ENCODE measurements around the gene RNASET2. TPM values are rescaled to one million over a fixed set of nuclear protein-coding genes. Genes with fewer than 3 reads are reported as not detected.

RNASET2 gene
- total and polyA plus RNA-seq, 2 donors from 2014 or later: 50.7 to 69.0 TPM

DNA sequence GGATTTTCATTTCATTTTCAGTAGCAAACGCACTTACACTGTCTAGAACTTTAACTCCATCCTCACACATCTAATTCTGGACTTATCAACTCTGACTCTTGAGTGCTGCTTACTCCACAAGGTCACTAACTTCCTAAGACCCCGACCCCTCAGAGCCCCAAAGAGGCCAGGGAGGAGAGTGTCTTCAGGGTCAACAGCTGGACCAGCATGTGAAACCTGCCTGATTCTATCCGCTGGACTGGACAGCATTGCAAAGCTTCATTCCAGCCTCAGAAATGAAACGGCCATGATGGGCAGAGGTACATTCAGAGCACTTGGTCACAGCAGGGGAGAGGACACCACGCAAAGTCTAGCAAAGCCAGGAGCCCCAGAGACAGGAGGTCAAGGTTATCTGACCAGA lies 9.1 kb downstream of the RNASET2 start:
- no peak overlapping the region for H3K4me3 ChIP-seq (ENCODE audit: low read length in 3 of 3)
- intact Hi-C loops (cut with DNase I): no loop called here
- H3K27me3 ChIP-seq (ENCODE audit: control insufficient read depth, insufficient read depth, low read length): no peaks in the 10 kb centered on the region
- H3K4me1 ChIP-seq (ENCODE audit: control insufficient read depth in 2 of 3, insufficient read depth in 2 of 3, low read depth in 1 of 3, low read length in 3 of 3): peaks cover 0 to 3% (median 0%) of the 10 kb centered on the region in 3 donors
- FAIRE-seq: no peak
- no peak for DNase-seq
- H3K9ac ChIP-seq (ENCODE audit: low read length in 3 of 3): no peak overlapping the region
- peaks cover 0 to 6% (median 0%) of the 10 kb centered on the region in 3 donors for H3K36me3 ChIP-seq (ENCODE audit: control insufficient read depth in 2 of 3, insufficient read depth in 3 of 3, low read length in 3 of 3)
- H3K9me3 ChIP-seq (ENCODE audit: control insufficient read depth in 2 of 3, insufficient read depth in 1 of 3, low read length in 3 of 3): no peaks in the 10 kb centered on the region
- TF ChIP-seq, protein P1, sequence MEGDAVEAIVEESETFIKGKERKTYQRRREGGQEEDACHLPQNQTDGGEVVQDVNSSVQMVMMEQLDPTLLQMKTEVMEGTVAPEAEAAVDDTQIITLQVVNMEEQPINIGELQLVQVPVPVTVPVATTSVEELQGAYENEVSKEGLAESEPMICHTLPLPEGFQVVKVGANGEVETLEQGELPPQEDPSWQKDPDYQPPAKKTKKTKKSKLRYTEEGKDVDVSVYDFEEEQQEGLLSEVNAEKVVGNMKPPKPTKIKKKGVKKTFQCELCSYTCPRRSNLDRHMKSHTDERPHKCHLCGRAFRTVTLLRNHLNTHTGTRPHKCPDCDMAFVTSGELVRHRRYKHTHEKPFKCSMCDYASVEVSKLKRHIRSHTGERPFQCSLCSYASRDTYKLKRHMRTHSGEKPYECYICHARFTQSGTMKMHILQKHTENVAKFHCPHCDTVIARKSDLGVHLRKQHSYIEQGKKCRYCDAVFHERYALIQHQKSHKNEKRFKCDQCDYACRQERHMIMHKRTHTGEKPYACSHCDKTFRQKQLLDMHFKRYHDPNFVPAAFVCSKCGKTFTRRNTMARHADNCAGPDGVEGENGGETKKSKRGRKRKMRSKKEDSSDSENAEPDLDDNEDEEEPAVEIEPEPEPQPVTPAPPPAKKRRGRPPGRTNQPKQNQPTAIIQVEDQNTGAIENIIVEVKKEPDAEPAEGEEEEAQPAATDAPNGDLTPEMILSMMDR (IDR thresholded peaks at IDR 0.05; ENCODE audit: borderline replicate concordance, extremely low read depth, insufficient read depth): no peak
- H3K27ac ChIP-seq (ENCODE audit: low read depth in 2 of 2, low read length in 2 of 2): no peak overlapping the region

DNA sequence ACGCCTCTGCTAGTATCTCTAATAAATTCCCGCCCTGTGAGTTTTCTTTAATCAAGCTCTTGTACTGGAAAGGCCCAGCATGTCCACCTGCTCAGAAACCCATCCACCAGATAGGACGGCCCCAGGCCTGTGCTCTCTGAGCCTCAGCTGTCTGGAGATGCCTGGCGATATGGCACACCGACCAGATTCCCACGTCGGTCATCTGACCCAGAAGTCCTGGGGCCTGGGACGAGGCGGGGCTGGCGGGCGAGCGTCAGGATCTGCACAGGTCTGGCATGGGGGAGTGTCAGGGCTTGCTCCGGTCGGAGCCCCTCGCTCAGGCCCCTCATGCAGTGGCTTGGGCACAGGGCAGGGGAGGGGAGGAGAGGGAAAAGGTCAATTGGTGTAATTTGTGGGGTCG lies 10.2 kb downstream of the RNASET2 start:
- H3K36me3 ChIP-seq (ENCODE audit: control insufficient read depth in 2 of 3, insufficient read depth in 3 of 3, low read length in 3 of 3): peaks cover 0 to 6% (median 0%) of the 10 kb centered on the region in 3 donors
- intact Hi-C loops (cut with DNase I): no loop called here
- H3K9ac ChIP-seq (ENCODE audit: low read length in 3 of 3): no peak overlapping the region
- H3K4me1 ChIP-seq (ENCODE audit: control insufficient read depth in 2 of 3, insufficient read depth in 2 of 3, low read depth in 1 of 3, low read length in 3 of 3): peaks cover 0 to 3% (median 0%) of the 10 kb centered on the region in 3 donors
- H3K27ac ChIP-seq (ENCODE audit: low read depth in 2 of 2, low read length in 2 of 2): no peak overlapping the region
- H3K9me3 ChIP-seq (ENCODE audit: control insufficient read depth in 2 of 3, insufficient read depth in 1 of 3, low read length in 3 of 3): no peaks in the 10 kb centered on the region
- DNase-seq (no peak), FAIRE-seq (no peak)
- no peaks in the 10 kb centered on the region for H3K27me3 ChIP-seq (ENCODE audit: control insufficient read depth, insufficient read depth, low read length)
- no peak overlapping the region for H3K4me3 ChIP-seq (ENCODE audit: low read length in 3 of 3)
- TF ChIP-seq, protein P1 (IDR thresholded peaks at IDR 0.05; ENCODE audit: borderline replicate concordance, extremely low read depth, insufficient read depth): no peak

- intact Hi-C loops (cut with DNase I): no loop called here
- DNase-seq: no peak
- peaks cover 0 to 3% (median 0%) of the 10 kb centered on the region in 3 donors for H3K36me3 ChIP-seq (ENCODE audit: control insufficient read depth in 2 of 3, insufficient read depth in 3 of 3, low read length in 3 of 3)
- H3K4me3 ChIP-seq (ENCODE audit: low read length in 3 of 3): no peak overlapping the region
- TF ChIP-seq, protein P1 (IDR thresholded peaks at IDR 0.05; ENCODE audit: borderline replicate concordance, extremely low read depth, insufficient read depth): no peak
- H3K4me1 ChIP-seq (ENCODE audit: control insufficient read depth in 2 of 3, insufficient read depth in 2 of 3, low read depth in 1 of 3, low read length in 3 of 3): no peaks in the 10 kb centered on the region
- H3K27me3 ChIP-seq (ENCODE audit: control insufficient read depth, insufficient read depth, low read length): no peaks in the 10 kb centered on the region
- FAIRE-seq: no peak
- no peaks in the 10 kb centered on the region for H3K9me3 ChIP-seq (ENCODE audit: control insufficient read depth in 2 of 3, insufficient read depth in 1 of 3, low read length in 3 of 3)
- no peak overlapping the region for H3K27ac ChIP-seq (ENCODE audit: low read depth in 2 of 2, low read length in 2 of 2)
- H3K9ac ChIP-seq (ENCODE audit: low read length in 3 of 3): no peak overlapping the region
Measured at GRCh38 chr6:166944666-166945256, 11.6 kb downstream of the RNASET2 start.

Measured in kidney (tissue), 14 donors.